Naive B cell (primary cell): ENCODE measurements around the gene FAM184A. TPM values are rescaled to one million over a fixed set of nuclear protein-coding genes. Genes with fewer than 3 reads are reported as not detected.

ENCODE experiments used
- ATAC-seq, 2 donors: fragments of 150-1000 bp; cut with Tn5 transposase; 2 replicates each; pipeline ENCODE4 v1.10.0; 2021; ENCODE audit warnings: low read depth in 2 of 2, mild to moderate bottlenecking in 2 of 2, moderate library complexity in 2 of 2
- DNase-seq: peaks from one replicate; pipeline ENCODE4 v3.0.0; 2022
- H3K27ac Mint-ChIP-seq, 6 donors: one replicate each; pipeline ENCODE4 v1.8.0; 2020 to 2022; ENCODE audit warnings: mild to moderate bottlenecking in 6 of 6, mixed read lengths in 6 of 6, moderate library complexity in 5 of 6, inconsistent platforms in 2 of 6
- H3K27me3 Mint-ChIP-seq, 3 donors: one replicate each; pipeline ENCODE4 v1.8.0; 2021 to 2022; ENCODE audit warnings: mixed read lengths in 3 of 3, mild to moderate bottlenecking in 1 of 3
- H3K36me3 Mint-ChIP-seq, 2 donors: one replicate each; pipeline ENCODE4 v1.8.0; 2020 to 2022; ENCODE audit warnings: mixed read lengths in 2 of 2, inconsistent platforms in 1 of 2, mild to moderate bottlenecking in 1 of 2
- H3K4me1 Mint-ChIP-seq, 3 donors: one replicate each; pipeline ENCODE4 v1.8.0; 2020 to 2022; ENCODE audit warnings: mixed read lengths in 3 of 3, inconsistent platforms in 1 of 3, mild to moderate bottlenecking in 1 of 3, moderate library complexity in 1 of 3
- H3K4me3 Mint-ChIP-seq, 8 donors: one replicate each; pipeline ENCODE4 v1.8.0; 2020 to 2022; ENCODE audit warnings: mild to moderate bottlenecking in 8 of 8, mixed read lengths in 8 of 8, moderate library complexity in 8 of 8, inconsistent platforms in 2 of 8
- H3K9me3 Mint-ChIP-seq, 7 donors: one replicate each; pipeline ENCODE4 v1.8.0; 2020 to 2022; ENCODE audit warnings: mixed read lengths in 7 of 7, mild to moderate bottlenecking in 5 of 7, inconsistent platforms in 2 of 7, moderate library complexity in 1 of 7
- polyA plus RNA-seq, 6 donors: library from polyadenylated mRNA; unstranded; fragments of 300-500 nt; fragmentation: Illumina TruSeq; gene quantifications; one replicate each; pipeline ENCODE4 v1.2.3, GENCODE V29; 2021; ENCODE audit warnings: low read depth in 6 of 6

FAM184A gene
- polyA plus RNA-seq, 6 donors from 2014 or later, result not detected

DNA sequence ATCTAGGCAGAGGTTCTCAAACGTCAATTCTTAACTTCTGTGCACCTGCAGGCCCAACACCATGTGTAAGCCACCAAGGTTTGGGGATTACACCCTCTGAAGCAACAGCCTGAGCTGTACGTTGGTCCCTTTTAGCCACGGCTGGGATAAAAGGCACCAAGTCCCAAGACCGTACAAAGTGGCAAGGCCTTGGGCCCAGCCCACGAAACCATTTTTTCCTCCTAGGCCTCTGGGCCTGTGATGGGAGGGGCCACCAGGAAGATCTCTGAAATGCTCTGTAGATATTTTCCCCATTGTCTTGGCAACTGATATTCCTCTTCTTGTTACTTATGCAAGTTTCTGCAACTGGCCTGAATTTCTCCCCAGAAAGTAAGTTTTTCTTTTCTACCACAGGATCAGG is 4.5 kb upstream of the FAM184A start:
- Mint-ChIP-seq H3K9me3 (peaks cover 4 to 24% (median 13%) of the 10 kb centered on the region in 7 donors), H3K4me1 (peaks cover 6 to 9% (median 7%) of the 10 kb centered on the region in 3 donors), H3K36me3 (peaks cover 8 to 12% of the 10 kb centered on the region in 2 donors), H3K27ac (no peak overlapping the region), H3K27me3 (peaks cover 18 to 36% (median 28%) of the 10 kb centered on the region in 3 donors), H3K4me3 (no peak overlapping the region)
- ATAC-seq (no peak), DNase-seq (no peak)

DNA sequence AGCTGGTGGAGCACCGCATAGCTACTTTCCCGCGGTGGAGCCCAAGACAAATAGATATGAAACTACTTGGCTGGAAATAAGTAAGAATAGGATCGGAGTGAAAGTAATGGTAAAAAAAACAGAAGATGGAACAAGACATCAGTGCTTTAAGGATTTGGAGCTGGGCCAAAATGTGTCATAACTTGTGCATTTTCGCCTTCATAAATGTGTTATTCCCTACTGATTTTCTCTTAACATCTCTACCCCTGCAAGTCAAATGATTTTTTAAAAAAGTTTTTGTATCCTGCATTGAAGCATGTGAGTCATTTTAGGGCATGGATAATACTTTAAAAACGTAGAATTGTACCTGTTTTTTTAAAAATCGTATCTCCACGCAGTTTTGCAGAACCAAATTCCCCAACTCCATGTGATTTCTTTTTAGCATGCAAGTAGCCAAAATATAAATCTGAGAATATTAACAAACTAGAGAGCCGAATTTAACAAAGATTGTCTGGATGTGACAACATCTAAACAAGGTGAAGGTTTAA is 882 bp upstream of the FAM184A start:
- no peak for ATAC-seq
- Mint-ChIP-seq H3K4me1 (peaks cover 6 to 14% (median 13%) of the 10 kb centered on the region in 3 donors), H3K9me3 (peaks cover 4 to 22% (median 11%) of the 10 kb centered on the region in 7 donors), H3K27me3 (peaks cover 22 to 28% (median 28%) of the 10 kb centered on the region in 3 donors), H3K36me3 (peaks cover 8 to 12% of the 10 kb centered on the region in 2 donors), H3K4me3 (peak overlapping the region; percentile 87 to 96 (median 92)), H3K27ac (peak overlapping the region in 2 of 6 donors; percentile 18 to 29)
- no peak for DNase-seq

DNA sequence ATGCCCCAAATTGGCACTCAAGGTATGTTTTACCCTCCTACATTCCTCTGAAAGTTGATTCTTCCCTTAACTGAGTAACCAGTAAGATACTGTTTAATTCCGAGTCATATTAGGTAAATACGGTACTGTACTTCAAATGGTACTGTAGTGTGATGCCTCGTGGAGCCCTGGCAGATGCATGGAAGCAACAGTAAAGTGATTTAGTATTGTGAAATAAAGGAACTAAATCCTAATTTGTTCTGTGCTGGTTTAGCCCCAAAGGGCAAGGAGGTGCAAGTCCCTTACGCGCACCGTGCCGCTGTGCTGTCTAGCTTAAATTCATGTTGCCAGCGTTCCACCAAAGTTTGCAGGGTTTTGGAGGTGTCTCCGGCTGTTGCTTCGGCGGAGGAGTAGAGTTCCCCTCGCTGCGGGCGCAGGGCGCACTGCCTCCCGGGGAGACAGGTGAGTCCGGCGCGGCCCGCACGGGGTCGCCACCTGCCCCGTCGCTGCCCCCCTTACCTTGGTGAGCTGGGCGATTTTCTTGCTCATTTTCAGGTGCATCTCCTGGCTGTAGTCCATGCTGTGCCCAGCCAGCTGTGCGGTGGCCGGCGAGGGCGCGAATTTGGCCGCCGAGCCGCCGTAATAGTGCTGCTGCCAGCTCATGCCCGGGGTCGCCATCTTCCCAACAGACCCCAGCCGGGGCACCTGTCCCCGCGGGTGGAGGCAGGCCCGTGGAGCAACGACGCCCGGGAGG is 655 bp downstream of the FAM184A start:
- peak overlapping the region; percentile 80 to 88 (median 84) for H3K4me3 Mint-ChIP-seq
- peaks cover 29 to 40% (median 34%) of the 10 kb centered on the region in 3 donors for H3K27me3 Mint-ChIP-seq
- ATAC-seq (peak; percentile 62 to 63), DNase-seq (peak; percentile 26)
- H3K9me3 Mint-ChIP-seq, result peaks cover 0 to 10% (median 4%) of the 10 kb centered on the region in 7 donors
- no peak overlapping the region for H3K27ac Mint-ChIP-seq
- H3K36me3 Mint-ChIP-seq, result peaks cover 0 to under 1% of the 10 kb centered on the region in 2 donors
- peaks cover 6 to 14% (median 13%) of the 10 kb centered on the region in 3 donors for H3K4me1 Mint-ChIP-seq

DNA sequence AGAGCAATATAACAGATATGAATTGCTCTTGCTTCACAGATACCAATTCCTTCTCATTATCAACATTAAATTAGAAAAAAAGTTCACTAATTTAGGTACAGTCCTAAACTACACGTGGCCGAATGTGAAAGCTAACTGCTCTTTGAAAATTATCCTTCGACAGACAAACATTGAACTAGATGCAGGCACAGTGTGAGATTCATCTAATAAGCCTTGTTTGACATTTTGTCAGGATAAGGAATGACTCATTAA is 1.1 kb downstream of the FAM184A start:
- H3K9me3 Mint-ChIP-seq, result peaks cover 0 to 6% (median 3%) of the 10 kb centered on the region in 7 donors
- H3K36me3 Mint-ChIP-seq, result no peaks in the 10 kb centered on the region
- H3K27me3 Mint-ChIP-seq, result peaks cover 29 to 39% (median 34%) of the 10 kb centered on the region in 3 donors
- H3K4me1 Mint-ChIP-seq, result peaks cover 6 to 14% (median 13%) of the 10 kb centered on the region in 3 donors
- ATAC-seq (no peak), DNase-seq (no peak)
- peak overlapping the region in 6 of 8 donors; percentile 80 to 87 (median 84) for H3K4me3 Mint-ChIP-seq
- no peak overlapping the region for H3K27ac Mint-ChIP-seq

DNA sequence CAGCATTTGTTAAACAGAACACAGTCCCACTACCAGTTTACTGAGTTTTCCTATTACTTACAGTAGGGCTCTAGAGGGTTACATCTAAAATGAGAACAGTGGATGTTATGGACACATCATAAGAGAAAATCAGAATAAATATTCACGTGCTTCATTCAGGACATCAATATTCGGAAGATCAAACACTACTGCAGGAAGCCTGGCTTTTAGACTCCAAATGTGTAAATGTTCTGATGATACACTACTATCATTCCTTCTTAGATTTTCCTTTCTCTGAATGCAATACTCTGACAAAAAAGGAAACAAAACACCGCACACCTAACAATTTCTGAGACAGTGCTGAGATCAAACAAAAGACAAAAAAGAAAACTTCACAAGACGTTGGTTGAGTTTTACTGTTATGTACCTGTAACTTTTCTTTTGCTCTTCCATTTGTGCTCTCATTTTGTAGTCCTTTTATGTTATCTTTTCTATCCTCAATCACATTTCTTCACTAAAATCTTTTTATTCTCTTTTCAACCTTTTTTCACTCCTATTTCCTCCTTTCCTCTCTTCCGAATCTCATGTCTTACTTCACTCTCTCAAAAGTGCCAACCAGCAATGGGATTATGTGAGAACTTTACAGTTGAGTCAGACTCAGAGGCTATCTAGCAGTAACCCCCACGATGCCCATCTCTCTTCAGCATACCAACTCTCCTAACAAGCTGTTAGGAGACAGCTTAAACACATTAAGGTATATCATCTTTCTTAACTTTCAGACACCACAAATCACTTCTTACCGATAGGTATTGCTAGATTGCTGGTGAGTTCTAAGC is 1.7 kb downstream of the FAM184A start:
- Mint-ChIP-seq H3K4me1 (peaks cover 6 to 14% (median 13%) of the 10 kb centered on the region in 3 donors), H3K27ac (no peak overlapping the region), H3K4me3 (peak overlapping the region in 6 of 8 donors; percentile 61 to 87 (median 82)), H3K9me3 (peaks cover 0 to under 1% (median 0%) of the 10 kb centered on the region in 7 donors), H3K36me3 (no peaks in the 10 kb centered on the region), H3K27me3 (peaks cover 29 to 36% (median 34%) of the 10 kb centered on the region in 3 donors)
- no peak for ATAC-seq
- DNase-seq, result no peak

DNA sequence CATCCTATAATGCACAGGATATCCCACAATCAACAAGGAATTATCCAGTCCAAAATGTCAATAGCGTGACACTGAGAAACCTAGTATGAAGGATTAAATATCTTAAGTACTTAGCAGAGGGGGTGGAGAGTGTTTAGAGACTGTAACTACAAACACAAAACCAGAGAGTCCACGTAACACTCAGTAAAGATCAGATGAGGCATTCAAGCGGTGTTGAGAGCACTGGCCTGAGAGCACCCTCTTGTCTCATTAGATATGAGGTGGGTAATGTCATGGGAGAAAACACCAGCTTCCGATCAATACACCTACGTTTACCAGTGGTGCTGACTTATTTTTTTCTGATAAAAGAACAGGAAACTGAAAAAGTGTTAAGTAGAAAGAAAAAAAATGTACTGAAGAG is 2.3 kb downstream of the FAM184A start:
- H3K27ac Mint-ChIP-seq, result no peak overlapping the region
- no peak for ATAC-seq
- no peak for DNase-seq
- no peaks in the 10 kb centered on the region for H3K36me3 Mint-ChIP-seq
- H3K27me3 Mint-ChIP-seq, result peaks cover 29 to 36% (median 34%) of the 10 kb centered on the region in 3 donors
- no peaks in the 10 kb centered on the region for H3K9me3 Mint-ChIP-seq
- H3K4me1 Mint-ChIP-seq, result peaks cover 6 to 14% (median 13%) of the 10 kb centered on the region in 3 donors
- H3K4me3 Mint-ChIP-seq, result peak overlapping the region in 1 of 8 donors; percentile 32

DNA sequence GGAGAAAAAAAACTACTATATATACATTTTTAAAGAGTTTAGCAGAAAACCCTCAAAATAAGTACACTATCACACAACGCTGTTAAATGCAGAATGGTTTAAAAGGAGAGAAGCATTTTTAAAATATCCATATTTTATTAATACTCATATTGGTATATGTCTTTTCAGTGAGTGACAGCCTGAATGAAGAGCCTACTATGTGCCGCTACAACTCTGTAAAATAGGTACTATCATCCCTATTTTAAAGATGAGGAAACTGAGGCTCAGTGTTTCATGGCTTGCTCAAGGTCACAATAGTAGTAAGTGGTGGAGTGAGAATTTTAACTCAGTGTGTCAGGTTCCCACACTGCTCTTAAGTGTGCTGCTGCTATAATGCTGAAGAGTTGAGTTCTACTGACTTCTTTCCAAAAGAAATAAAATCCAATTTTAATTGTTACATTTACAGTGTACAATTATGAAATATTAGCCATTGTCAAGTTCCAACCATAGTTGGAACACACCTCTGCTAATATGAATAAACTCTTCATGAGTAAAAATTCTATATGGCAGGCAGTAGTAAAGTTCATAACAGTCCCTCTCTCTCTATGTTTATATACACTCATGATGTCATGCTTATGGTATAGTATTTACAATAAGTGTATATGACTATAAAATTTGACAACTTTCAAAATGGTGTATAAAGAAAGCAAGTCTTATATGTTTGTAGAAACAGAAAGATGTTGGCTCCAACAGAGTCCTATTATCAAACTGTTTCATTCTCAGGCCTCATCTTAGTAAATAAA is 3.1 kb downstream of the FAM184A start:
- Mint-ChIP-seq H3K27ac (no peak overlapping the region), H3K4me1 (peaks cover 6 to 14% (median 13%) of the 10 kb centered on the region in 3 donors), H3K36me3 (no peaks in the 10 kb centered on the region)

DNA sequence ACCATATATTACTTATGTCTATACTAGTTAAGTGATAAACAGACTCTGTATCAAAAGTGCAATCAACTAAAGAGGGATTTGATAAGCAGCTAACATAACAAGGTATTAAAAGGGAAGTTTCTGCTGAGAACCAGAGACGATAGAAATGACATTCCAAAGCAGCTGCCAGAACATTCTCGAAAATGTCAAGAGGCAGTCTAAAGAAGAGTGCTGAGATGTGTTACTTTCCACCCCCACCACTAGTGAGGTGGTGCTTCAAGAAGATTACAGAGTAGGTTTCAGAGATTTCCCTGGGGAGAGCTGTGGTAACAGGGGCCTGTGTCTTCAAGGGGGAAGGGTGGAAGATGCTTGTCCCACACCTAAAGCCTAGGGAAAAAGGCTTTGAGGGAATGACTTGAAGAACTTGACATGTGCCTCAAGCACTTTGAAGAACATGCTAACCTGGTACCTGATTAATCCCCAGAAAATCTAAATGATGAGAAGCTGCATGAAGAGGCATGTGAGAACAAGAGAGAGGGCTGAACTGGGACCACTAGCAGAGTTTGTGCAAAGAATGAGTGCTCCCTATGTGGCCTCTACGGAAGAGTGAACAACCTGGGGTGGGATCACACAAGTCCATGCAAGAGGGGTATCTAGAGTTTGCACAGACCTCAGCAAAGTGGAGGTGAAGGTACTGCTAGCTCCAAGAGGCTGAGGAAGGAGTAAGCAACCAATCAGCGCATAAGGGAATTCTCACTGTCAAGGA is 5.0 kb downstream of the FAM184A start:
- peak overlapping the region in 1 of 6 donors; percentile 1 for H3K27ac Mint-ChIP-seq
- peaks cover 0 to 6% (median 4%) of the 10 kb centered on the region in 3 donors for H3K4me1 Mint-ChIP-seq
- H3K4me3 Mint-ChIP-seq, result no peak overlapping the region

More for the DNA sequence above, 3.1 kb downstream of the FAM184A start:
- no peaks in the 10 kb centered on the region for H3K9me3 Mint-ChIP-seq
- ATAC-seq, result no peak
- H3K4me3 Mint-ChIP-seq, result peak overlapping the region in 1 of 8 donors; percentile 32
- no peak for DNase-seq
- H3K27me3 Mint-ChIP-seq, result peaks cover 29 to 36% (median 34%) of the 10 kb centered on the region in 3 donors

DNA sequence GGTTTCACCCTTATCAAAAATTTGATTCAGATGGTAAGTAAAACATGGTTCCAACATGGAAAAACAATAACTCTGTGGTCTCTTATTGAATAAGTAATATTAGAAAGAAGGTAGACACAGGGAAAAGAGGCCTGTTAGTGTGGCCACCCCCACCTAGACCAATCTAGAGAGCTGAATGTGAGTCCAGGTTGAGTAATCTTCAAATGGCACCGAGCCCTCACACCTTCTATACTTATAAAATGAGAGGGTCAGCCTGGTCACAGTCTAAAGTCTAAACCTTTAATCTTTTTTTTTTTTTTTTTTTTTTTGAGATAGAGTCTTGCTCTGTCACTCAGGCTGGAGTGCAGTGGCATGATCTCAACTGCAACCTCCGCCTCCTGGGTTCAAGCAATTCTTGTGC is 6.9 kb downstream of the FAM184A start:
- H3K27me3 Mint-ChIP-seq, result peaks cover 15 to 19% (median 18%) of the 10 kb centered on the region in 3 donors
- H3K4me1 Mint-ChIP-seq, result no peaks in the 10 kb centered on the region
- no peak for DNase-seq
- H3K9me3 Mint-ChIP-seq, result no peaks in the 10 kb centered on the region
- no peak overlapping the region for H3K27ac Mint-ChIP-seq
- H3K36me3 Mint-ChIP-seq, result no peaks in the 10 kb centered on the region
- H3K4me3 Mint-ChIP-seq, result no peak overlapping the region
- no peak for ATAC-seq

More for the DNA sequence above, 5.0 kb downstream of the FAM184A start:
- DNase-seq (no peak), ATAC-seq (no peak)
- Mint-ChIP-seq H3K27me3 (peaks cover 27 to 29% (median 28%) of the 10 kb centered on the region in 3 donors), H3K36me3 (no peaks in the 10 kb centered on the region), H3K9me3 (no peaks in the 10 kb centered on the region)

DNA sequence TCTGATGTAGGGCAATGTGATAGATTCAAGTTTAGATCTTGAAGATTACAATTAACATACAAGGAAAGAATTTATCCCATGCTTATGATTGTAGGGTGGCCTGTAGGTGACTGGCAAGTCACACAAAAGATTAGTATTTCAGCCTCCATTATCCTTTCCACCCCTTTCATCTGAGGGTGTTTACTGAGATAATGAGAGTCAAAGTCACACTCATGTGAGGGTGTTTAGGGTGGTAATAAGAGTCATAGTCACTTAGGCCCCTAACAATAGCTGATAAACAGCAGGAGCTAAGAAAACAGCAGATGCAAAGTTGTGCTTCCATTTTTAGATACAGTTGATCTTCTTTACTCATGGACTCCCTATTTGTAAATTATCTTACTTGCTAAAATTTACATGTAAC is 11.4 kb downstream of the FAM184A start:
- H3K9me3 Mint-ChIP-seq, result no peaks in the 10 kb centered on the region
- no peaks in the 10 kb centered on the region for H3K4me1 Mint-ChIP-seq
- no peaks in the 10 kb centered on the region for H3K36me3 Mint-ChIP-seq

DNA sequence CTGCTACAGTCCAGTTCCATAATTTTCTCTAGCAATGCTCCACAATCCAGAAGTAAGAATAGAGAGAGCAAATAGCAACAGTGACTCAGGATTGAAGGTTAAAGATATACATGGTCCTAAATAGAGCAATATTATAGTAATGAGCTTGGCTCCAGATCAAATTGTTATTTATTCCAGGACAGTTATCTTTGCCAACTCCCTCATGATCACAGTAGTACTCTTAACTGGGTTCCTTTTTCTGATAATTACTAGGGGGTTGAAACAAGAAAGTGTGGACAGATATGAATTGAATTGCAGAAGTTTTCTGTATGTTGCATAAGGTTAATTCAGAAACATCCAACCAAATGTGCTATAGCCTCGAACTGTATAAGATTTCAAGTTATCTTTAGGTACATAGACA is 11.9 kb downstream of the FAM184A start:
- no peaks in the 10 kb centered on the region for H3K9me3 Mint-ChIP-seq
- no peaks in the 10 kb centered on the region for H3K27me3 Mint-ChIP-seq
- no peak overlapping the region for H3K27ac Mint-ChIP-seq
- H3K36me3 Mint-ChIP-seq, result no peaks in the 10 kb centered on the region
- no peak overlapping the region for H3K4me3 Mint-ChIP-seq
- ATAC-seq (no peak), DNase-seq (no peak)
- no peaks in the 10 kb centered on the region for H3K4me1 Mint-ChIP-seq

More for the DNA sequence above, 11.4 kb downstream of the FAM184A start:
- Mint-ChIP-seq H3K27me3 (no peaks in the 10 kb centered on the region), H3K27ac (no peak overlapping the region), H3K4me3 (no peak overlapping the region)
- ATAC-seq (no peak), DNase-seq (no peak)

DNA sequence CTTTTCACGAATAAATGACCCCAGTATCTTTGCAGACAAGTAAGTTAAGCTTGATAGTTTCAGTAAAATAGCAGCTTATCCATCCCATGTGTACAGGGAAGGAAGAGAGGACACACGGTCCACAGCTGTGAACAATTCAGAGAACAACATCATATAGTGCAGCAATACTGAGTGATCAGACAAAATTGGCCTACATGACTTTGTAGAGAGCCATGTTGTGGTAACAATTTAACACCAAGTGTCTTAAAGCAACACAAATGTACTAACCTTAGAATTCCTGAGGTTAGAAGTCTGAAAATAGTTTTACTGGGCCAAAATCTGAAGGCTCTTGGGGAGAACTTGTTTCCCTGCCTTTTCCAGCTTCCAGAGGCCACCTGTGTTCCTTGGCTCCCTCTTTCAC is 12.5 kb downstream of the FAM184A start:
- ATAC-seq (no peak), DNase-seq (no peak)
- Mint-ChIP-seq H3K9me3 (no peaks in the 10 kb centered on the region), H3K36me3 (no peaks in the 10 kb centered on the region), H3K27me3 (peaks cover 0 to 3% (median 0%) of the 10 kb centered on the region in 3 donors), H3K4me1 (no peaks in the 10 kb centered on the region), H3K27ac (no peak overlapping the region), H3K4me3 (no peak overlapping the region)
